GM21576 (cell line): ENCODE results near the gene CTDSPL.

ENCODE experiments used
- ATAC-seq: cut with Tn5 transposase; IDR thresholded peaks from one replicate; pipeline ENCODE4 v1.9.1; 2021; ENCODE audit warnings: mild to moderate bottlenecking, moderate library complexity; ENCODE audit not compliant: unreplicated experiment

Gene CTDSPL

GRCh38 chr3:38009807-38010591, 148.3 kb downstream of the CTDSPL start:
- no peak for ATAC-seq

DNA sequence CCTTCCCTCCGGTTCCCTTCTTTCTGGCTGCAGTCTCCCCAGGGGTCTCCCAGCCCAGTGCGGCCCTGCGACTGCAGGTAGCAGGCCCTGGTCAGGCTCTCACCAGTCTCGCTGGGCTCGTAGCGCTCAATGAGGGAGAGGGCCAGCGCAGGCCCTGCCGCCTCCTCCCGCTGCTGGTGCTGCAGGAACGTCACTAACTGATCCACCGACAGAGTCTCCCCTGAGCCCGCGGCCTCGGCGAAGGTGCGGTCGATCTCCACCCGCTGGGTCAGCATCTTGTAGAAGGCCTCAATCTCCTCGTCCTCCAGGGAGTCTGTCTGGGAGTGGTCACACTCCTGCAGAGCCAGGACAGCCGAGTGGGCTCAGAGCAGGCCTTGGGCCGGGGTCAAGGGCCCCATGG, 149.4 kb downstream of the CTDSPL start:
- no peak for ATAC-seq

DNA sequence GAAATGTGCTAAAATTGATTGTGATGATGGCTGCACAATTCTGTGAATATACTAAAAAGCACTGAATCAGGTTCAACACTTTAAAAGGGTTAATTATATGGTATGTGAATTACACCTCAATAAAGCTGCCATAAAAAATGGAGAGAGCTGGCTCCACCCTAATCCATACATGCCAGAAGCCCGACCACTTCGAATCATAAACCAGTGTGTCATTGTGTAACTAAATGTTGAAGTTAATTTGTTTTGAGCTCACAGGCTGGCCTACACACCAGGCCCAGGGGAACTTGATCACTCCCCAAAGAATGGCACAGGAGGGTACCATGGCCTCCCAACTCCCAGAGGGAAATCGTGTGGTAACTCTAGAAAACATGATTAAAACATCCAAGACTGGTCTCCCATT, 153.8 kb downstream of the CTDSPL start:
- ATAC-seq, result no peak

GRCh38 chr3:38015984-38016383, 154.3 kb downstream of the CTDSPL start:
- no peak for ATAC-seq

GRCh38 chr3:38016410-38016809, 154.7 kb downstream of the CTDSPL start:
- no peak for ATAC-seq

- no peak for ATAC-seq
Measured at GRCh38 chr3:38016847-38017444, 155.3 kb downstream of the CTDSPL start.

DNA sequence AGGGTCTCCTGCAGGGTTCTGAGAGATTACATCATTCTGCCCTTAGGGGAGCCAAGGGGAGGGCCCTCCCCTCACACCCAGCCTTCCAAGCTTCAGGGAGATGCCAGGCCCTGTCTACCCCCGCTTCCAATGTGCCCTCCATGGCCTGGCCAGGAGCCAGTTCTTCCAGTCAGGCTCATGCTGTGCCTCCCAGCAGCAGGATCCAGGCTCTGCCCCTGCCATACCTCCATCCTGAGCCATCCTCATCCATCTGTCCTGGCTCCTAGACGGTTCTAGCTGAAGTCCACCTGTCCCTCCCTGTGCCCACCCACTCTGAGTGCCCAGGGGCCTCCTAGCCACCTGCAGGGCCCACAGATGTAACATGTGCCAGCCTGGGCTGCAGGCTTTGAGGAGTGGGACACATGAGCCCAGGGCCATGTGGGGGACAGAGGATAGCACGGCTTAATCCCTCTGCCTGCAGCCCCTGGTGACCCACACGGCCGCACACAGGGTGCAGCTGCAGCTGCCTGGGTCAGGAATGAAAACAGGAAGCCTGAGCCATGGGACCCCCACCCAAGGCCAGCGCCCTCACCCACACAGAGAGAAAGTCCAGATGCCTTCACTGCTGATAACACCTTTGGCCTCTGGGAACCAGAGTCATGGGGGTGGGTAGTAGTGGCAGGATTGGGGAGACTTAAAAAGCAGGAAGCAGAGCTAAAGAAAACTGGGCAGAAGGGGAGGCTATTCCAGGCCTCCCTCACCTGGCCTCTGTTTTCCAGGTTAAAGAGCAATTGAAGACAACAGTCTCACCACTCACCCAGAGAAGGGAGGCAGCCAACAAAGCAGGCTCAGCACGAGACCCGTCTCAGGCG, 156.0 kb downstream of the CTDSPL start:
- ATAC-seq, result no peak

- no peak for ATAC-seq
Measured at GRCh38 chr3:38018296-38019266, 156.9 kb downstream of the CTDSPL start.

DNA sequence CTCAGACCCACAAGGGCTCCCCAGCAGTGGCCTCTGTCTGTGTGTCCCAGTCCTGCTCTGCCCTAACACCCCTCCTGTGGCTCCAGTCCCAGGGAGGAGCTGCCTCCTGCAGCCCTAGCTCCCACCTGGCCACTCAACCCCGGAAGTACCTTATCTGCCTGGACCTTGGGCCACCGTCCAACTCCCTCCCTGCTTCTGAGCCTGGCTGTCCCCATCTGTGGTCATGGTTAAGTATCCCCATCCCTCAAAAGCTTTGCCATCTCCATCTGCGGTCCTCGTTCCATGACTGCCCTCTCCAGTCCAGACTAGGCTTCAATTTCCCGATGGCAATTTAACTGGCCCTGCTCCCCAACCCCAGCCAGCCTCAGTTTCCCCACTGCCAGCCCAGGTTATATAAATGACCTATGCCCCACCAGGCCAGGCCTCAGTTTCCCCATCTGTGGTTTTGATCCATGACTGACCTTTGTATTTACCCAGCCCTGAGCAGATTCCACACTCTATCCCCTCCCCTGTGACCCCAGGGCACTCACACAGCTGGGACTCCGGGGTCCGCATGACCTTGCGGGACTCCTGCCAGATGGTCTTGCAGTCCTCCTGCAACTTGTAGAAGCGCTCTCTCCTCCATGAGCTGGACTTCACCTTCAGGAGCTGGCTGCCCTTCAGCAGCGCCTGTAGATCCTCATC, 158.1 kb downstream of the CTDSPL start:
- no peak for ATAC-seq

DNA sequence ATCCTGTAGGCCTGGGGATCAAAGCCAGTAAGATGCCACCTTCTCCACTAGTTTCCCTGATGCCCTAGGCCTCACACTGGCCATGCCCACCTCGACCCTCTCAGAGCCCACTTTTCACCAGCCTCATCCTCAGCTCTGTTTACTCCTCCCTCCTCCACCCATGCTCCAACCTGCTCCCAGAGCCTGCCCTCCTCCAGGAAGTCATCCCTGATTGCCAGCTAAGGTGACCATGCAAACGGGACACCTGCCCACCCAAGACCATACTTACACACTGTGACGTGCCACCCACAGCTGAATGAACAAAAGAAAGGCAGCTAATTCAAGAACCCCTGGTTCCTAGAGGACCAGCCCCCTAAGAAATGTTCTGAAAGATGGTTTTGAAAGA, 158.7 kb downstream of the CTDSPL start:
- no peak for ATAC-seq

GRCh38 chr3:38021196-38021595, 159.5 kb downstream of the CTDSPL start:
- ATAC-seq, result no peak

GRCh38 chr3:38022301-38022700, 160.6 kb downstream of the CTDSPL start:
- ATAC-seq, result no peak

DNA sequence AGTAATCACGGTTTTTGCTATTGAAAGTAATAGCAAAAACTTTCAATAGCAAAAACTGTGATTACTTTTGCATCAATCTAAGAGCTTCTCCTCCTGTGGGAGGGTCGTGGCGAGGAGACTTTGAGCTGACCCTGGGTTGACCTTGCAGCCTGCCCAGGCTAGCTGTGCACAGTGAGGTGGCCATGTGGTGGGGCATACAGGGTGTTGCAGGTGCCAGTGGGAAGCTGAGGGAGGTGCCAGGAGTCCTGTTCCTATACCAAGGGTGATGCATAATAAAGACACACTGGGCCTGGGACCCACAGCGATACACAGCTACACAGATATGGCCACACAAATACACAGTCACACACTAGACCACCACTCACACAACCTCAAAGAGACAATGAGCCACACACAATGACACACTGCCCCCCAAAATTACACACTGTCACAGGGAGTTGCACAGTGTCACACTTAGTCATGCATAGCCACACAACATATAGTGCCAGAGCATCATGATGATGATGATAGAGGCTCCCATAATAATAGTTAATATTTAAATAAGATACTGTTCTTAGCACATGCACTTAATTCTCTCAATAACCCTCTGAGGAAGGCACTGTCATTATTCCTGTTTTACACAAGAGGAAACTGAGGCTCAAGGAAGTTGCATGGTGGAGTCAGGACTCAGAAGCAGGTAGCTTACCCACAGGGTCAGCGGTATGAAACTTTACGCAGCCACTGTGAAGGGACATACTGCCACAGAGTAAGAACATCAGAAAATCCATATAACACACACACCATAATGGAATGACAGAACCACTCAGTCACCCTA, 161.4 kb downstream of the CTDSPL start:
- ATAC-seq, result no peak

GRCh38 chr3:38026856-38027255, 165.2 kb downstream of the CTDSPL start:
- ATAC-seq, result no peak

DNA sequence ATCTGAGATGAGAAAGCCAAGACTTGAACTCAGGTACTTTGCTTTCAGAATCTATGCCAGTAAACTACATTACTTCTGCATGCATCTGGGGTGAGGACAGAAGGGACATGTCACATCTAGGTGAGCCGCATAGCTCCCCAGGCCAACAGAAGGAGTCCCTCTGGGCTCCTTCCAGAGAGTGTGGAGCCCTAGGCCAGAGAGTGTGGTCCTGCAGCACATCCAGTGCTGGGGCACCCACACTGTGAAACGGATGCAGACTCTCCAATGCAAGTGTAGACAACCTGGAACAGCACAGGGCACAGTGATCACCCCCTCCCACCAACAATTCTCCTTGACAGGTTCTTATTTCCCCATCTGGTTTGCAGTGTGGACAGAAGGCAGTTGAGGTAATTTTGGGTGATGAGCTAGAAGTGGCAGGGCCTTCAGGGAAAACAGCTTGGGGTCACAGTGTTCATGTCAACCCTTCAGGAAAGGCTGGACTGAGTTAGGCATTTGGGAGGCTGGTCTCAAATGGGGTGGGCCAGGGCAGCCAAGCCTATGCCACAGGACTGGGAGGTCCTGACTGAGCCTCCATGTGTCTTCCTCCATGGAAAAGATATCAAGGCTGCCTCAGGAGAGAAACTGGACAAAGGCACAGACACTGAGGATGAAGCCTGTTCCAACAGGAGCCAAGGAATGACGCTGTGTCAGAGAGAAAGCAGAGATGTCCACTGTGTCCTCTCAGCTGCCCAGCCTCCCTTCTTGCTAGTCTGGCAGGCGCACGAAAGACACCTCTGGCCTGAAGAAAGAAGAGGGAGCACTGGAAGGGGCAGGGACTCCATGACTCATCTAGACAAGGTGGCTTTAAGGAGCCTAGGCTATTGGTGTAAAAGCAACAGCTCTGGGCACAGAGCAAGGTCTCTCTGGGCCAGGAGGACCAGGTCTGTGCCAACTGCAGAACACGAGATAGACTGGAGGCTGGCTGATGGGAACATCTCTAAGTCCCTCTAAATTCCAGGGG, 166.1 kb downstream of the CTDSPL start:
- ATAC-seq, result no peak

- no peak for ATAC-seq
Measured at GRCh38 chr3:38028621-38029361, 167.1 kb downstream of the CTDSPL start.

GRCh38 chr3:38029400-38030125, 167.9 kb downstream of the CTDSPL start, which contains the start of gene PLCD1:
Gene PLCD1, minus strand, starts transcription at chr3:38029642. Its CDS starts 103 bp downstream, at chr3:38029539.
- no peak for ATAC-seq
